GM12891 (cell line): ENCODE results near the gene GPC6.

Source experiments
- PAX5 ChIP-seq: IDR thresholded peaks from 2 replicates; pipeline ENCODE4 v1.6.1; 2011; ENCODE audit warnings: low read length, moderate library complexity, mild to moderate bottlenecking; ENCODE audit not compliant: insufficient read depth, severe bottlenecking
- POLR2A ChIP-seq: IDR thresholded peaks from 2 replicates; pipeline ENCODE4 v1.6.1; 2011; ENCODE audit warnings: low read depth, low read length, control low read depth
- POLR2AphosphoS5 ChIP-seq: IDR thresholded peaks from 2 replicates; pipeline ENCODE4 v1.6.1; 2011; ENCODE audit warnings: low read depth, low read length, control low read depth
- POU2F2 ChIP-seq: IDR thresholded peaks from 2 replicates; pipeline ENCODE4 v1.6.1; 2011; ENCODE audit warnings: low read depth, mild to moderate bottlenecking, control low read depth, low read length, moderate library complexity
- SPI1 ChIP-seq: IDR thresholded peaks from 2 replicates; pipeline ENCODE4 v1.6.1; 2011; ENCODE audit warnings: low read depth, low read length, control low read depth
- TAF1 ChIP-seq: IDR thresholded peaks from 2 replicates; pipeline ENCODE4 v1.6.1; 2011; ENCODE audit warnings: low read depth, low read length, control low read depth

GRCh38 chr13:94090773-94091480 is 864.3 kb downstream of the GPC6 start:
- TF ChIP-seq POLR2A (no peak), SPI1 (no peak), POLR2AphosphoS5 (no peak), TAF1 (no peak), POU2F2 (no peak), PAX5 (no peak)
